SHP77 treated with DMSO at 0.1 percent for 48 hours (cell line): ENCODE measurements around the gene VCAM1.
"Not testable (repeated sequence)": the region's sequence is repeated elsewhere in the genome, so short reads cannot be mapped to it uniquely, and the experiment has no call there.

Source experiments
- DNase-seq: peaks from one replicate; lab custom pipeline; 2025; lab: John Stamatoyannopoulos, UW

VCAM1 gene, protein sequence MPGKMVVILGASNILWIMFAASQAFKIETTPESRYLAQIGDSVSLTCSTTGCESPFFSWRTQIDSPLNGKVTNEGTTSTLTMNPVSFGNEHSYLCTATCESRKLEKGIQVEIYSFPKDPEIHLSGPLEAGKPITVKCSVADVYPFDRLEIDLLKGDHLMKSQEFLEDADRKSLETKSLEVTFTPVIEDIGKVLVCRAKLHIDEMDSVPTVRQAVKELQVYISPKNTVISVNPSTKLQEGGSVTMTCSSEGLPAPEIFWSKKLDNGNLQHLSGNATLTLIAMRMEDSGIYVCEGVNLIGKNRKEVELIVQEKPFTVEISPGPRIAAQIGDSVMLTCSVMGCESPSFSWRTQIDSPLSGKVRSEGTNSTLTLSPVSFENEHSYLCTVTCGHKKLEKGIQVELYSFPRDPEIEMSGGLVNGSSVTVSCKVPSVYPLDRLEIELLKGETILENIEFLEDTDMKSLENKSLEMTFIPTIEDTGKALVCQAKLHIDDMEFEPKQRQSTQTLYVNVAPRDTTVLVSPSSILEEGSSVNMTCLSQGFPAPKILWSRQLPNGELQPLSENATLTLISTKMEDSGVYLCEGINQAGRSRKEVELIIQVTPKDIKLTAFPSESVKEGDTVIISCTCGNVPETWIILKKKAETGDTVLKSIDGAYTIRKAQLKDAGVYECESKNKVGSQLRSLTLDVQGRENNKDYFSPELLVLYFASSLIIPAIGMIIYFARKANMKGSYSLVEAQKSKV

DNA sequence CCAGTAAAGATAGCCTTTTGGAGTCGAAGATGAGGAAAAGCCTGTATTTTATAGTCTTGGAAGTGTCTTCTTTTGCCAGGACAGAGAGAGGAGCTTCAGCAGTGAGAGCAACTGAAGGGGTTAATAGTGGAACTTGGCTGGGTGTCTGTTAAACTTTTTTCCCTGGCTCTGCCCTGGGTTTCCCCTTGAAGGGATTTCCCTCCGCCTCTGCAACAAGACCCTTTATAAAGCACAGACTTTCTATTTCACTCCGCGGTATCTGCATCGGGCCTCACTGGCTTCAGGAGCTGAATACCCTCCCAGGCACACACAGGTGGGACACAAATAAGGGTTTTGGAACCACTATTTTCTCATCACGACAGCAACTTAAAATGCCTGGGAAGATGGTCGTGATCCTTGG is at the start of gene VCAM1:
Gene VCAM1 (plus strand): TSS at position 253 of the 400 bp plus-strand sequence. CDS start 119 bp downstream, at position 372.
- no peak for DNase-seq

DNA sequence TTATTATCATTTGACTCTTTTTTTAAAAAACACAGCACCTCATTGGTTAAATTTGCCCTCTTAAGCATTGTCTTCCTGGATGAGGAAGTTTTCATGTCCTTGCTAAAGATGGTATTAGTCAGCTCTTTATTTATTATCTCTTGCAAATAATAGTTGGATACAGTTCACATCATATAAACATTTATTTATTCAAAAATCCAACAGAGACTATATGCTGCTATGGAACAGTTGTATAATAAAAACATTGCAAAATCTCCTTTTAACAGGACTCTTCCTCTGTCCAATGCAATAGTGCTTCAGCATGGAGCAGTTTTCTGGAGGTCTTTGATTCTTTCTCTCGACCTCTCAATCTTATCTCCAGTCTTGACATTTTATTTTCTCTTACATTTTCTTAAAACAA is 49.5 kb upstream of the VCAM1 start:
- DNase-seq: no peak

DNA sequence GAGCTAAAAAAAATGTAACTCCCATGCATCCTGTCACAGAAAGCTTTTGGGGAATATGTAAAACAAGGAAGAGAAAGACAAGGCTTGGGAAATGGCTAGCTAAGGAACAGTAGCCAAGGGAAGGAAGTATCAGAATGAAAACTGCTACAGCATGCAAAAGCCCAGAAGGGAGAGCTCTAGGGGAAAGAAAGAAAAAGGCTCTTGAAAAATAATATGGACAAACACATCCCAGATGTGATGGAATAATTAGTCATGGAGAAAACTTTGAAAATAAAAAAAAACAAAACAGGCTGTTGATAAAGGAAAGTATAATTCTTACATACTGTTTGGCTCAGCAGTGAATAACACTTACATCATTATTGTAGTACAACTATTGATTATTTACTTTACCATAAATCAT is 47.9 kb upstream of the VCAM1 start:
- no peak for DNase-seq

DNA sequence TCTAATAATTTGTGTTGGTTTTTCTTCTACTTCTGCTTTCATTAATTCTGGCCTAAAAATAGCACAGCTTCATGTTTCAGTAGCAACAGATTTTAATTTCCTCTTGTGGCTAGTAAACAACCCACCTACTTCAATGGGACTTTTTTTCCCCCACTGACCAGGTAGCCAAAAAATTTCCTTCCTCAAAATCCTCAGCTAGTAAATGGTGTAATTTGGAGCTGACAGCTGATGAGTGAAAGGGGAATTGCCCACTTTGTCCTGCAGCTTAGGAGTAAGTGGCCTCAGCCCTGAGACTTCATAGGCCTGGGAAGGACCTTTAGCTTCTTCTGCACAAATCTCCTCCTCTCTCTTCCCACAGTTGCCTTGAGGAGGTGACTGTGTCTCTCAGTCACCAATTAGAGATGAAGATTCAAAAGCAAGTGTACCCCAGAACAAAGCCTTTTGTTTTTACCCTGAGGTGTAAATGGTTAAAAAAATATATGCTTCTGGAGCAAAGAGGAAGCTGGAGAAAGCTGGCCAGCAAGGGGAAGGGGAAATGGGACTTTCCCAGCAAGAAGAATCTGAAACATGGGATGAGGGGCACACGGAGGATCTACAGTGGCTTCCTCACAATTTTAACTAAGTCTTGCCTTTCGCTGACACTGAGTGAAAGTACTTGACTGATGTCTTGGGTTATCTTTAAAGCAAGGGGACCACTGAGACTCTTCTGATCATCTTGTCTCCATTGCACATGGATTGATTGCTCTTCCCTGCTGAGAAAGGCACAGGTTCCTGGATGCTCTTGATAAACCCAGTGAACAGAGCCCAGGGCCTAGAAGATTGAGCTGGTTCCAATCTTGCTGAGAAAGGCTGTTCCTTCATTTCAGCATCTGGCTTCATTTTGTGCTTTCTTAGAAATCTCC is 35.8 kb upstream of the VCAM1 start:
- no peak for DNase-seq

DNA sequence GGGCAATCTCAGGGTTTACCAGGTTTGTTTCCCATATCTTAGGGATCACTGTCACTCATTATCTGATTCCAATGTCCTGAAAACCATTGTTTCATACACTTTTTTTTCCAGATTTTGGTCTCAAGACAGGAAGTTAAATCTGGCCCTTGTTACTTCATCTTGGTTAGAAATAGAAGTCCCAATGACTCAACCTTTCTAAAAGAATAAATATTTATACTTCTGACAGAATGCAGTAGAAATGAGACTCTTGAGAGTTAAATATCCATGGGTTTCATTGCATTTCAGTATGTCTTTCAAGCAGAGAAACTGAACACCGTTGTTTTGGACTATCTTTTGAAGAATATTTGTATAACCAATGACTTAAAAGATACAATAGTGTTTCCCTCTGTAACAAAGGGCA is 19.8 kb upstream of the VCAM1 start:
- DNase-seq: no peak

DNA sequence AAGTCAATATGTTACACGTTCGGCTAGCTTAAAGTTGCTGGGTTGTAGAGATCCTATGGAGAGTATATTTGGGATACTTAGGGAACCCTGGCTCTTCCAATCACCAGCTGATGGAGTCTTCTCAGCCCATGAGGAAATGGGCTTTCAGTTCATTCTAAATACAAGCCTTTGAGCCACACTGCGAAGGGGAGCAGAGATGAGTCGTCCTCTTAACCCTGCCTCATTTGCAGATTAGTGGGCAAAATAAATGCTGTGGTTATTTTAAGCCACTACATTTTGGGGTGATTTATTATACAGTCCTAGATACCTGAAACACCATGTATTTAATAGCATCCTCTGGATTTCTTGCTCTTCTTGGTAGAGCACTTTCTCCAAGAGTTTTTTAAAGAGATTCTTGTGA is 19.0 kb upstream of the VCAM1 start:
- DNase-seq: no peak

DNA sequence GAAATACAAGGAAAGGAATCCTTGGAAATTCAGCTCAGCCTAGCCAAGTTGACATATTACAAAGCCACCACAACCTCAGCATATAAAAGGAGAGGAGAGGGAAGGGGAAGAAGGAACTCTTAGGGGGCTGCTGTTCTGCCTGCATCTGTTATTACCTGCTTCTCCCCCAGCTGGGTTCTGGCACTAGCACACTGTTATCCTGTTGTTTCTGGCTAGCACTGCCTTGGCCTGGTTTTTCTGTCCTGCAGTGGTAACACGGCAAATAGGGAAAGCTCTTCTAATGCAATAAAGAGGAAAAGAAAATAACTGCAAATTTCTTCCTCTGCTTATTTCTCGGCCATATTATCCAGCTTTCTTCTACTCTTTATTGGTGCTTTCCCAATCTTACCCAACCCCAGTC is 16.5 kb upstream of the VCAM1 start:
- DNase-seq: no peak

DNA sequence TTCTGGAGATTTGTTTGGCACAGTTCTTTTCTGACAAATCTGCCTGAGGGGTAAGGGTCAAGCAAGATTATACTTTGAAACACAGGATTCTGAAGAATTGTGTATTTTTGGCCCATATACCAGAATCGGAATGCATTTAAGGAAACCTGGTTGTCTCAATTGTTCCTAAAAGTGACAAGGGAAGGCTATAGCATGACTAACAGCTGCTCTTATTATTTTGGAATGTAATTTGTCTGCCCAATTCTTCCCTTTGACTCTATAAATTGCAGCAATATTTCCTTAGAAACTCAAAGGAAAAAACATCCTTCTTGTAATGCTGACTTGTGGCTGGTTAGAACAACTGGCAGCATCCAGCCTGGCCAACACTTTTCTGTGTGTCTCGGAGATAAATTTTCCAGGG is 15.8 kb upstream of the VCAM1 start:
- no peak for DNase-seq

DNA sequence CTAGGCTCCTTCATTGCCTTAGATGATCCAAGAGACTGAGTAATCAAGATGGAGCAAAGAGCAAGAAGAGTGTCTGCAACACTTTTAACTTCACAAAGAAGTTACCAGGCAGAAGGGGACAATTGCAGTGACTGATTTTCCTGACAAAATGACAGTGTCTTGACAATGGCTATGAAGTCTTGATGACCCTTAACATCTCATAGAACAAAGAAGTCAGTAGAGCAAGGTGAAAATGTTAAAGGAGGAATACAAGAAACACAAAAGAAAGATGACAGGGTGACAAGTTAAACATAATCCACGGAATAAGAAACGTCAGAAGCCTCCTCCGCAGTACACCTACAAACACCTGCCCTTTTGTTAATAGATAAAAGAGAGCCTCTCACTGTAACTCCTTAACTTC is 15.1 kb upstream of the VCAM1 start:
- DNase-seq: no peak

DNA sequence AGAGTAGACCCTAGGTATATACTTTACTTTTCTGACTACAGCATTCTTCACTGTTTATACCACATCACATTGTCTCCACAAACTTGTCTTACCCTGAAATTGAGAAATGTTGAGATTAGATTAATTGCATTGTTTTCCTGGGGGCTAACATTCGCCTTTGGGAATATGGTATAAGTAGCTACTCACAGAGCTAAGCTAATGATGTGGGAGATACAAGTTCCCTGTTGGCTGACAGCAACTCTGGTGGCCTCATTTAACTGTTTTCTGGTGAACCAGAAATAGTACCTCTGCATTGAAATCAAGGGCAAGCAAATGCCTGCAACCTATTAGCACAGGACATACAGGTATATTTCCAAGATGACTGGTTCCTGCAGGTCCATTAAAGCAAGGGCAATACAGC is 13.2 kb upstream of the VCAM1 start:
- DNase-seq: no peak

DNA sequence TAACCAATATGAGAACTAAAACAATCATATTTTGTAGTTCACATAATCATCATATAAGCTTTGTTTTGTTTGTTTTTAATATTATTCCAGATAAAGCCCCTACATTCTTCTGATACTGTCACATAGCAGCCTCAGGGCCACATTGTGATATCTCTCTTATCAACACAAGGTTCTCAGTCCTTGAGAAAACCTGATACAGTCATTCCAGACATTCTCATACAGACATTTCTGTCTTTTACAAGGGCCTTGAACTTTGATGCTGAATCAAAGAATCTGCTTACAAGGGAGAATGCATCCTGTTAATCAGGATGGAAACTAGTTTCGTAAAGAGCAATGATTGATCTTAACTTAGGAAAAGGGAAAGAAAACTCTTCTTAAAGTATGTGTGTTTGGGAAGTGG is 12.7 kb upstream of the VCAM1 start:
- no peak for DNase-seq

DNA sequence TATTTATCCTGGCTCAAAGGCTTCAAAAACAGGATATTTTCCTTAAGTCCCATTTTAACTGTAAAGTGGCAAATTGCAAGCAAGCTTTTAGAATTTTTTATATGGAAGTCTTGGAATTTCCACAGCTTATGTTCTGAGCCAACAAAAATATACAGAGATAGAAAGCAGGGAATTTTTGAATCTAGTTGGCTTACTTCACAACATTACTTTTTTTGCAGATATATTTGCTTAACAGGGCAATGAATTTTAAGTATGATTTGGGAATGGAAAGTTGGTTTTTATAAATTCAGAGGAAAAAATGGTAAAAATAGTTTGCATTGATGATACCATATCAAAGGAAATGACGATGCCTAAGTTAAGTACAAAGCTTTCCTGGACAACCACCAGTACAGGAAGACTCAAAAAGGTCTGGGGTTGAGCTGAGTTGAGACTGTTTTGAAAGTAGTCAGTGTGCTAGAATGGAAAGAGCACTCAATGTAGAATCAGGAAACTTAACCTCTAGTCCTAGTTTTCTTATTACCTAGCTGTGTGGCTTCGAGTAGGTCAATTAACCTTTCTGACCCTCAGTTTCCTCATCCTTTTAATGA is 11.0 kb upstream of the VCAM1 start:
- DNase-seq: no peak

DNA sequence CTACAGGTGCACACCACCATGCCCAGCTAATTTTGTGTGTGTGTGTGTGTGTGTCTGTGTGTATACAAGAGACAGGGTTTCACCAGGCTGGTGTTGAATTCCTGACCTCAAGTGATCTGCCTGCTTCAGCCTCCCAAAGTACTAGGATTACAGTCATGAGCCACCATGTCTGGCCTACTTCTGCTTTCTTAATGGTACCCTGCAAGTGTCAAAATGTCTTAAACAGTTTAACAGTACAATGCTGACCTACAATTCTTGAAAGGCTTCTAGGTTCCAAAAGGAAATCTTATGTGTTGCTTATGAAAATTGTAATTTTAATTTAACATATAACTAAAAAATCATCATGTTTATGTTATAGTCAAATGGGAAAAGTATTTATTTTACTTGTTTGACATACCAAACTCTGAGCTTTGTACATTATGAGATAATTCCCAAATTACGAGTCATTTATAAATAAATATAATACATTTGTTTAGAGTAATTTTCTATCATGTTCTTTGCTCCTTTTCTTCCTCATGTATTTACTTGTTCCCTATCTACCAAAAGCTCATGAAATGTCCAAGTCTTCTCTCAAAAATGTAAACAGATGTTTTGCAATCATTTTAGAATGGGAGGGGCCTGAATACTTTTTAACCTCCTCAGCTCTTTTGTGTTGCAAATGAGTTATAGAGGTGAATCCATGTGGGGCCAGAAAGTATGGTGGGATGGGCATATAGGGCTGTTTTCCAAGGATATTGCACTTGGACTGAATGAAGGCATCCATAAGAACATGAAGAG is 8.4 kb upstream of the VCAM1 start:
- no peak for DNase-seq

DNA sequence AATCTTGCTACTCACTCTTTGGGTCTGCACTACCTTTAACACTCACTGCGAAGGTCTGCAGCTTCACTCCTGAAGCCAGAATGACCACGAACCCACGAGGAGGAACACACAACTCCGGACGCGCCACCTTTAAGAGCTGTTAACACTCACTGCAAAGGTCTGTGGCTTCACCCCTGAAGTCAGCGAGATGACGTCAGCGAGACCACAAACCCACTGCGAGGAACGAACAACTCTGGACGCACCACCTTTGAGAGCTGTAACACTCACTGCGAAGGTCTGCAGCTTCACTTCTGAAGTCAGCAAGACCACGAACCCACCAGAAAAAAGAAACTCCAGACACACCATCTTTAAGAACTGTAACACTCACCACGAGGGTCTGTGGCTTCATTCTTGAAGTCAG is 6.5 kb upstream of the VCAM1 start:
- not testable (repeated sequence) for DNase-seq

DNA sequence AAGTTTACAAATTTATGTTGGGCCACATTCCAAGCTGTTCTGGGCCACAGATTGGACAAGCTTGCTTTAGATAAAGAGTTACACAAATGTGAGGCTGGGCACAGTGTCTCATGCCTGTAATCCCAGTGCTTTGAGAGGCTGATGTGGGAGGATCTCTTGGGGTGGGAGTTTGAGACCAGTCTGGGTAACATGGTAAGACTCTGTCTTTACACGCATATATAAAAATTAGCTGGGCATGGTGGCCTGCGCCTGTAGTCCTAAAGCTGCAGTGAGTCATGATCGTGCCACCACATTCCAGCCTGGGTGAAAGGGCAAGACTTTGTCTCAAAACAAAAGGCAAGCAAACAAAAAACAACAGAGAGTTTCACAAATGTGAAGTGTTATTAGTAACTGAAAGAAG is 5.9 kb upstream of the VCAM1 start:
- DNase-seq: no peak

DNA sequence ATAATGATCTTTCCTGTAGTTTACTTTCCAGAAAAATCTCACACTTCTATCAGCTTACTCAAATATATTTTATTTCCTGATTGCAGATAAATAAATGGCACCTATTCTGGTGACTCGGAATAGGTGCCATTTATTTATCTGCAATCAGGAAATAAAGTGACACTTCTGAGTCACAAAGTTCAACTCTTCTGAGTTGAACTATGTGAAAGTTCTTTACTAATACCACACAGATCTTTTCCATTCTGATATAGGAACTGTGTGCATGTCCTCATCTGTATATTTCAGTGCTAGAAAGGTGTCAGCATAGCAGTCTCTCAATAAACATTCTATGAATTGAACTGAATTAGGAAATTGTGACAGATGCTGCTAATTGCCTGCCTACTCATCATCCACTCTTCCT is 4.9 kb upstream of the VCAM1 start:
- DNase-seq: no peak

DNA sequence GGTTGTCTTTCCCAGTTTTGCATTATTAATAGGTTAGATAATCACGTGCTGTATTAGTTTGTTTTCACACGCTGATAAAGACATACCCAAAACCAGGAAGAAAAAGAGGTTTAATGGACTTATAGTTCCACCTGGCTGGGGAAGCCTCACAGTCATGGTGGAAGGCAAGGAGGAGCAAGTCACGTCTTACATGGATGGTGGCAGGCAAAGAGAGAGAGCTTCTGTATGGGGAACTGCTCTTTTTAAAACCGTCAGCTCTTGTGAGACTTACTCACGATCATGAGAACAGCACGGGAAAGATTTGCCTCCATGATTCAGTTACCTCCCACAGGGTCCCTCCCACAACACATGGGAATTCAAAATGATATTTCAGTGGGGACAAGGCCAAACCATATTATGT is 2.3 kb upstream of the VCAM1 start:
- no peak for DNase-seq

DNA sequence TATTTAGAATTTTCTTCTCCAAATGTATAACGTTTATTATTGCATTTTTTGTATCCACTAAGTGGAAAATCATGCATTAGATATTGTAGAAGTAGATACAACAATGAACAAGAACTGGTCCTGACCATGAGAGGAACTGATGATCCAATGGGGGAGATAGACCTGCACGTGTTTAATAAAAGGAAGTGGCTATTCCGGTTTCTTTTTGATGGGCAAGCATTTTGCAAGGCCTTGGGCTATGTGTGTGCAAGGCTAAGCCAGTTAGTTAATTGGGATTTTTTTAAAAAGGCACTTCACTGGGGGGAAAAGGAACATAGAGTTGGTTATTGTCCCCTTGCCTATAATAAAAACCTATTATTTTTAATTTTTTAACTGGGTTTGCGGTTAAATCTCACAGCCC is 961 bp upstream of the VCAM1 start:
- no peak for DNase-seq

DNA sequence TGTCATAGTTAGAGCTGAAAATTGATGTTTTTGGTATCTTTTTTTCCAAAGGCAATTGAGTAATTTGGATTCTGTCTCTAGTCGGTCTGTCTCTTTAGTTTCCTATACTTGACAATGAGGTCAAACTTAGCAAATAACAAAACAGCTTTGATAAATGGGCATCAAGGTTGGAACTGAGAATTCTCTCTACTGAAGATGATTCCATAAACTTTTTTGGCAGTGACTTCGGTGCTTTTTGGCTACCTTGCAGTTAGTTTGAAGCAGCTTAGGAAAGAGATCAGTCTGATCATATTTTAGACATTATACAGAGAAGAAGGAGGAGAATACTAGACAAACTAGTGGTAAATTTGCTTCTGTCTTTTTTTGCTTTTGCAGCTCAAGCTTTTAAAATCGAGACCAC is 559 bp downstream of the VCAM1 start:
- no peak for DNase-seq

DNA sequence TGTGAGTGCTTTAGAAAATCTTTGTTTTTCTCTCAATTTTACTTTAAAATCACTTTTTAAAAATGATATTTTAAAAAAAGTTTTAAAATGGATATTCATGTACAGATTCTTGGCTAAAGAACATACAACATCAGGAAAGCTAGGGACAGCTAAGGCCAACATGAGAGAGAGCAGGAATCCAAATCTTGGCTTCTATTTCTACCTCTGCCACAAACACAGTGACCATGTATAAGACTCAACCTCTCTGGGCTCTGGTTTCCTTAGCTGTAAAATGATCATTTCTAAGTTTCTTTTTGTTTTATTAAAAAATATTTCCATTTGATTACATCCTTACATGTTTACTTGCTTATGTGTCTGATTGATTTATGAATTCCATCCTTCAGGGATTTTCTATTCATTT is 1.2 kb downstream of the VCAM1 start:
- no peak for DNase-seq

DNA sequence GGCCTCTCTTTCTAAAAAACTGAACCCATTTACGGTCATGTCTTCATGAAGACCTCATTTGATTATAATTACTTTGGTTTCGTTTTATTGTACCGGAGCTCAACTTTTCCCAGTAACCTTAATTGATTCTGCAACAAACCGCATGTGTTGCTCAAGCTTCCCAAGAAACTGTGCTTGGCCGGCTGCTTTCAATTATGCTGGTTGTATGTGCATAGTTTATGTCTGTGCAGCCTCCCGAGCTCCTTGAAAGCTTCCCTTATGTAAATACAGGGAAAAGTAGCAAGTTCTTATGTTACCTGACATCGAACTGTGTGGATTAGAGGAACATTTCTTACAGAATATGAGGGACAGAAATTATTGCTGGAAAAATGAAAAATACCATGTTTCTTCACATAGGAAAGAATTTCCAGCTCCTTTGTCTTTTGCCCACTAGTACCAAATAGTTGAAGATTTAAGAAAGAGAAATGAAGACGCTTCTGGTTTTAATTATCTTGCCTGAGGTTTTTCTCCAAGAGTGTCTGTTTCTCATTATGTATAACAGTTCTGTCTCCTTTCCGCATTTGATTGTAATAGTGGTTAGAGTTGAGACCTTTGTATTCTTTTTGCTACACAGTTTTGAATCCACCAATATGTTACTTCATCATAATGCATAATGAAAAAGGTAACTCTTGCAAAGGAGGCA is 2.1 kb downstream of the VCAM1 start:
- DNase-seq: no peak
